Kidney epithelial cell (primary cell): ENCODE measurements around the gene STK39. TPM values are rescaled to one million over a fixed set of nuclear protein-coding genes. Genes with fewer than 3 reads are reported as not detected.

Experiments used
- DNase-seq: peaks from one replicate; pipeline ENCODE4 v3.0.0-alpha.2; 2010; ENCODE audit warnings: low read depth
- H3K27me3 ChIP-seq: 2 replicates; pipeline ENCODE4 v1.6.0; 2011; ENCODE audit warnings: low read length; ENCODE audit not compliant: control insufficient read depth, insufficient read depth
- H3K36me3 ChIP-seq: 2 replicates; pipeline ENCODE4 v1.5.1; 2011; ENCODE audit warnings: low read length; ENCODE audit not compliant: control insufficient read depth, insufficient read depth
- H3K4me3 ChIP-seq: 2 replicates; pipeline ENCODE4 v1.5.1; 2011; ENCODE audit warnings: low read depth, mild to moderate bottlenecking, control low read depth, low read length
- total RNA-seq: library from RNA; depleted of rRNA; stranded (reverse); fragments of >200 nt; gene quantifications from 2 replicates; pipeline ENCODE4 v1.2.3, GENCODE V29; 2015
- TF ChIP-seq, protein P1 (sequence below): IDR thresholded peaks from 2 replicates; pipeline ENCODE4 v1.5.1; 2011; ENCODE audit warnings: mild to moderate bottlenecking, moderate library complexity, low read length, control low read depth, inconsistent platforms; ENCODE audit not compliant: insufficient read depth, poor library complexity, severe bottlenecking

Gene STK39
- total RNA-seq, 1 donor from 2014 or later: 30.1 TPM

DNA sequence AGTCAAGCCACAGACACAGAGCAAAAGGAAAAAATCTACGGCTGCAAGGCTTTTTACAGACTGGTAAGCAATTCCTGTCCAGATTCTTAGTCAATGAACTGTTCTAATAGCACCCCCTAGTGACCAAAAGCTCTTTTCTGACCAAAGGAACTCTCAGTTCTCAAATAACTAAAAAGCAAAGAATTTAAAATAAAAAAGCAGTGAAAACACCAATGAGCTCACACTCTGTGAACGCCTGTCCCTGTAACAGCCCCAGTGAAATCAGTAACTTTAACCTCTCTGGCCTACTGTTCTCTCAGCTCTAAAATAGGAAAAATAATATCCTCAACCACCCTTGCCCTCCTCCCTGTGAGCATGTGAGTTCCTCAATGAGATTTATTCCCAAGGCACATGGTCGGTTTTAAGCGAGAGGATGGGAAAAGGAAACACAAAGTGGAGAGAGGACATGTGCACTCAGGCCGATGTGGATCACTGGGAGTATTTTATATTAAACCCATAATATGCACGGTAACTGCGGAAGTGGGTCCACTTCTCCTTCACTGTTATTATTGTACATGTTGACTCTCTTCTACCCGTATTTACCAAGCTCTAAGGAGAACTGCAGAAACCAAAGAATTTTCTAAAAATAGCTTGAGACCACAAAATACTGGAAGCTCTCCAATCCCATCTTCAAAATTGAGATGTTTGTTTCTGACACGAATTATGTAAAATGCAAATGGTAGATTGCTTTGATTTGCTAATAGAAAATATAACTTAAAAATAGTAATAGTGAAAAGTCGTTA is 128.5 kb downstream of the STK39 start:
- H3K27me3 ChIP-seq: no peaks in the 10 kb centered on the region
- peak; percentile 28 for DNase-seq
- no peaks in the 10 kb centered on the region for H3K36me3 ChIP-seq
- TF ChIP-seq, protein P1, sequence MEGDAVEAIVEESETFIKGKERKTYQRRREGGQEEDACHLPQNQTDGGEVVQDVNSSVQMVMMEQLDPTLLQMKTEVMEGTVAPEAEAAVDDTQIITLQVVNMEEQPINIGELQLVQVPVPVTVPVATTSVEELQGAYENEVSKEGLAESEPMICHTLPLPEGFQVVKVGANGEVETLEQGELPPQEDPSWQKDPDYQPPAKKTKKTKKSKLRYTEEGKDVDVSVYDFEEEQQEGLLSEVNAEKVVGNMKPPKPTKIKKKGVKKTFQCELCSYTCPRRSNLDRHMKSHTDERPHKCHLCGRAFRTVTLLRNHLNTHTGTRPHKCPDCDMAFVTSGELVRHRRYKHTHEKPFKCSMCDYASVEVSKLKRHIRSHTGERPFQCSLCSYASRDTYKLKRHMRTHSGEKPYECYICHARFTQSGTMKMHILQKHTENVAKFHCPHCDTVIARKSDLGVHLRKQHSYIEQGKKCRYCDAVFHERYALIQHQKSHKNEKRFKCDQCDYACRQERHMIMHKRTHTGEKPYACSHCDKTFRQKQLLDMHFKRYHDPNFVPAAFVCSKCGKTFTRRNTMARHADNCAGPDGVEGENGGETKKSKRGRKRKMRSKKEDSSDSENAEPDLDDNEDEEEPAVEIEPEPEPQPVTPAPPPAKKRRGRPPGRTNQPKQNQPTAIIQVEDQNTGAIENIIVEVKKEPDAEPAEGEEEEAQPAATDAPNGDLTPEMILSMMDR: peak; percentile 70
- no peak overlapping the region for H3K4me3 ChIP-seq

DNA sequence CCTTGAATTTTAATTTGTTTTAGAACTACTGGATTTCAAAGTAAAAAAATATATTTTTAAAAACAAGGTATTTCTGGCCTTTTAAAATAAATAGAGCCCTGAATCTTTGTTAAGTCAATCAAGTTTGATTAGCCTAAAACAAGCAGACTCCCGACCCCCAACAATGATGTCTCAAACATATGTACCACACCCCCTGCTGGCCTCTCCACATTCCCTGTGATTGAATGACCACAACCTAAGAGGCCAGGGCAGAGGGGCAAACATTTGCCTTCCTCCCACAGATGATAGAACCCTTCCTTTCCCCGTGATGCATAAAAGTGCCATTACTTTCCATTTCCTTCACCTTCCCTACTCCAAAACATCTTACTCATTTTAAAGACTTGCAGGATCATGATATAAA is 130.9 kb downstream of the STK39 start:
- no peaks in the 10 kb centered on the region for H3K36me3 ChIP-seq
- no peak overlapping the region for H3K4me3 ChIP-seq
- DNase-seq: no peak
- no peaks in the 10 kb centered on the region for H3K27me3 ChIP-seq
- TF ChIP-seq, protein P1: peak; percentile 16

DNA sequence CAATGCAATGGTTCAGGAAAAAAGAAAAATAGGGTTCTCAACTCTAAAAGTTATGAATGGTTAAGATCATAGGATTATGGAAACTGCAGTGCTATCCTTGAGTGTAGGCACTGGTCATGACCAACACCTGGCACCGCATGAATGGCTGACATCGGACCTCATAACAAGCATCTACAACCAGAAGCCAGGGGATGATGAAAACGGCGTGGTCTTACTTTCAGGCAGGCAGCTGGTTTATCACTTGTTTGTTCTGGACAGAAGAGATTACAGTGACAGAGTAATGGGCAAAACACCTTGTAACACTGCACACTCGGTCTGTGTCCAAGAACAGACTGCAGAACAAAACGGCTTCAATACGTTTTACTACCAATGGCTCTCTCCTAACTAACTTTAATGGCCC is 132.8 kb downstream of the STK39 start:
- H3K27me3 ChIP-seq: no peaks in the 10 kb centered on the region
- no peaks in the 10 kb centered on the region for H3K36me3 ChIP-seq
- no peak for DNase-seq
- H3K4me3 ChIP-seq: no peak overlapping the region
- TF ChIP-seq, protein P1: no peak

DNA sequence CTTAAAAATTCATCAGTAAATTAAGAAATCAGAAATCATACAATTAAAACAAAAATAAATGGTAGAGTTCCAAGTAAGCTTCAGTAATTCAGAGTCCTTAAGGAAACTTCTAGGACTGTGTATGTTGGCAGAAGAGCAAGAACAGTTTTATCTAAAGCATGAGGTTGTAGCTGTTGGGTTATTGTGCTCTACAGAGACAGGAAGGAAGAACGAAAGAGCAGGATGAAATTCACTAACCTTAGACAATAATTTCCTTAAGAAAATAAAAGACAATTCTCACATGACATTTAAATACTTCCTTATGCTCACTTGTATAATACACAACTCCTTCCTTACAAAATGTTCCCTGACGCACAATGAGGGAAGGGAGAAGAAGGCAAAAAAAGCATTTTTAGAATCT is 133.4 kb downstream of the STK39 start:
- TF ChIP-seq, protein P1: no peak
- no peak for DNase-seq
- Histone ChIP-seq H3K36me3 (no peaks in the 10 kb centered on the region), H3K27me3 (no peaks in the 10 kb centered on the region), H3K4me3 (no peak overlapping the region)

DNA sequence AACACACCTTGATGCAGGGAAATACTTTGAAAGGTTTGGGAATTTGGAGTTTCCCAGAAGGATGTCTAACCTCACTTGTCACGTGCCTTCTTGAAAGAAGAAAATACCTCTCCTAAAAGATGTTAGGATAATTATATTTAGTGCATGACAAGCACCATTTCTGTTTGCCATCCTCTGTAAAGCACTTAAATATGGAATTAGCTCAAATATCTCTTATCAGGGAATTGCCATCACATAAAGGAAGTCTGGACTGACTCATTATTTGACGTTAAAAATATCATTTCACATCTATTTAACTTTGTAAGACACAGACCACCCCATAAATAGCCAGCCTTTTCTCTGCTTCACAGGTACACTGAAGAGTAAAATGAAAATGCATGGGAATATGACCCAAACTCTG is 140.1 kb downstream of the STK39 start:
- H3K36me3 ChIP-seq: no peaks in the 10 kb centered on the region
- TF ChIP-seq, protein P1: no peak
- no peaks in the 10 kb centered on the region for H3K27me3 ChIP-seq
- H3K4me3 ChIP-seq: no peak overlapping the region
- DNase-seq: no peak
